D721Med (cell line): ENCODE results near the gene USP49.

ENCODE experiments used
- DNase-seq: peaks from one replicate; pipeline ENCODE4 v3.0.0; 2011; ENCODE audit warnings: low spot score; ENCODE audit not compliant: insufficient read length
- FAIRE-seq: peaks from 2 replicates; lab custom pipeline; 2011; peaks lifted over from hg19 to GRCh38; lab: Jason Lieb, UNC
- TF ChIP-seq, protein P1 (sequence below): IDR thresholded peaks from 2 replicates; pipeline ENCODE4 v1.5.1; 2012; ENCODE audit warnings: mild to moderate bottlenecking, control low read depth; ENCODE audit not compliant: insufficient read depth; ENCODE audit errors: missing control alignments

The USP49 gene

DNA sequence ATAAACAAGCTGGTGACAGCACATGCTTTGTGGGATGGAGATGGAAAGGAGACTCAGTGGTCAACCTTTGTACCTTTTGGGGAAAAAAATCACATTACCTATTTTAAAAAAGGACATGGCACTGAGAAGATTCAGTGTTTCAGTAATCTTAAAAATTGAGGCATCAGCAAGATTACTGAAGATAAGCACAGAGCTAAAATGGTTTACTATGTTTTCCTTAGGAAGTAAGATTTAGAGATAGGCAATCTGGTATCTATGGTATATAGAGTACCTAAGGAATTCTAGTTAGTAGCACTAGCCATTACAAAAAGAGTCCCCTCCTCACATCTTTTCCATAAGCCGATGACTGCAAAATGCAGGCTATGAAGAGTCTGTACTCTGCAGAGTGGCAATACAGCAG, 72.0 kb downstream of the USP49 start:
- TF ChIP-seq, protein P1, sequence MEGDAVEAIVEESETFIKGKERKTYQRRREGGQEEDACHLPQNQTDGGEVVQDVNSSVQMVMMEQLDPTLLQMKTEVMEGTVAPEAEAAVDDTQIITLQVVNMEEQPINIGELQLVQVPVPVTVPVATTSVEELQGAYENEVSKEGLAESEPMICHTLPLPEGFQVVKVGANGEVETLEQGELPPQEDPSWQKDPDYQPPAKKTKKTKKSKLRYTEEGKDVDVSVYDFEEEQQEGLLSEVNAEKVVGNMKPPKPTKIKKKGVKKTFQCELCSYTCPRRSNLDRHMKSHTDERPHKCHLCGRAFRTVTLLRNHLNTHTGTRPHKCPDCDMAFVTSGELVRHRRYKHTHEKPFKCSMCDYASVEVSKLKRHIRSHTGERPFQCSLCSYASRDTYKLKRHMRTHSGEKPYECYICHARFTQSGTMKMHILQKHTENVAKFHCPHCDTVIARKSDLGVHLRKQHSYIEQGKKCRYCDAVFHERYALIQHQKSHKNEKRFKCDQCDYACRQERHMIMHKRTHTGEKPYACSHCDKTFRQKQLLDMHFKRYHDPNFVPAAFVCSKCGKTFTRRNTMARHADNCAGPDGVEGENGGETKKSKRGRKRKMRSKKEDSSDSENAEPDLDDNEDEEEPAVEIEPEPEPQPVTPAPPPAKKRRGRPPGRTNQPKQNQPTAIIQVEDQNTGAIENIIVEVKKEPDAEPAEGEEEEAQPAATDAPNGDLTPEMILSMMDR = no peak
- no peak for DNase-seq
- FAIRE-seq = peak; percentile 70

DNA sequence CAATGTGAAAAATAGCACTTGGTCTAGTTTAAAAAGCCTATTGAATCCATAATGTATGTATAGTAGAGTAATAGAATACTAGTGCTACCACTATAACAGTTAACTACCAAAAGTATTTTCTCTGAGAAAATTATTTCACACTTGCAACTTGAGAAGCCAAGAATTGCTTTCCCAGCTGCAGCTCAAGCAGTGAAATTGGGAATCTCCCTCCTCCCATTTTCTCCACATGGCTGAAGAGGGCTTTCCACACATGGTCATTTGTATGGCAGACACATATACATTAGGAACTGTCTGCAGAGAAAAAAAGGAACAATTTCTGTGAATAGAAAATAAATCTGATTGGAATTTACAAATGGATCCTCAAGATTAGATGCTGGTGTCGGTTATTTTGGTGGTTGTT, 73.2 kb downstream of the USP49 start:
- no peak for DNase-seq
- FAIRE-seq = no peak
- TF ChIP-seq, protein P1 = no peak

DNA sequence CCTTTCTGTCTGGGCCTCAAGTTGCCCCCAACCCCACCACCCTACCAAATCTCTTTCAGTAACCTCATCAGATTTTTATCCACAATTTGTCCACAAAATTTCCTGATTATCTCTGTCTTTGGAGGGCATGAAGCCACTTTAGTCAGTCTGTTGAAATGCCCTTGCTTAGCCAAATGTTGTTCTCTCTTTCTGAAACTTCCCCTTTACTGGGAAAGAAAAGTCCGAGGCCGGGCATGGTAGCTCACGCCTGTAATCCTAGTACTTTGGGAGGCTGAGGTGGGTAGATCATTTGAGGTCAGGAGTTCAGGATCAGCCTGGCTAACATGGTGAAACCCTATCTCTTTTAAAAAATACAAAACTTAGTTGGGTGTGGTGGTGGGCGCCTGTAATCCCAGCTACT, 73.9 kb downstream of the USP49 start:
- no peak for DNase-seq
- TF ChIP-seq, protein P1 = no peak
- FAIRE-seq = peak; percentile 16

DNA sequence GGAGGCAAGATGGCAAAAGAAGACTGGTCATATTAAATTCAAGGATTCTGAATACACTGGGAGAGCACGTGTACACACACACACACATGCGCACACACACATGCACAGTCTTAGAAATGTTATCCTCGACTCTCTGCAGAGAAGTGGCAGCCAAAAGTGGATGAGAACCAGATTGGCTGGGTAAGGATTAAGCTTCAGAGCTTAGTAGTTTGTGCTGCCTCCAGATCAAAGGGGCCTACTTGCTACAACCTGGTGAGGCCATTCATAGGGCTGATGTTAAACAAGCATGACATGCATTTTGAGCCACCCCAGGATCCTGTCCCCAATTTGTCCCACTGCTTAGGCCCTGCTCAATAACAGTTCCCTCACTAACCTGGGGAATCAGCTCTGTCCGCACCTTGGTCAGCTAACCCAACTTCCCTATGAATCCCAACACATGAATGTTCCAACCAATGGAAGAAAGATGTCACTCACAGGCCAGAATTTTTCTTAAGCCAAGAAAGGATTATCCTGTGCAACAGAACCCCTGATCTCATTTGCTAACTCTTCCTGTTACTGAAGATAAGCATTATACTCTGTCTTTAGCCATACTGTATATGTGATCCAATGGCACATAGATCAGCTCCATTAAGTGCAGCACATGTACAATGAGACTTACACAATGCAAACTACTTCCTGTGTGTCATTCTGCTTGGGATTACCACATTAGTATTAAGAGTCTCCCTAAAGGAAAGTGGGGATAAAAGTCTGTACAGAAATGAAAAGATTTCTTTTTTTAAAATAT, 76.7 kb downstream of the USP49 start:
- TF ChIP-seq, protein P1 = no peak
- DNase-seq = no peak
- FAIRE-seq = peak; percentile 97

DNA sequence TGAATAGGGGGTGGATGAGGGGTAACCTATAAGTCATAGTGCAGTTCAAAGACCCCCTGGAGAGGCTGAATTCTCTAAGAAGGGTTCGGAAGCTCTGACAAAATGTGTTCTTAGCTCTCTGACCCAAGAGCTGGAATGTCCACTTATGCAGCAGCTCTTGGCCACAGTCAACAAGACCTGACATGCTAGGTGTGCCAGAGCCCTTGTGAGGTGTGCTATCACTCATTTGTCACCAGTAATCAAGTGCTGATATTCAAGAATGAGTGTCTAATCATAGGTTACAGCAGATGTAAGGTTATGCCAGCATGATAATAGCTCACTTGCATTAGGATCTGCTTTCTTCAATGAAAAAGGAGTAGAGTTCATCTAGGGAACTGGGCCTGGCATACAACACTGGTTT, 79.6 kb downstream of the USP49 start:
- TF ChIP-seq, protein P1 = no peak
- FAIRE-seq (no peak), DNase-seq (no peak)

DNA sequence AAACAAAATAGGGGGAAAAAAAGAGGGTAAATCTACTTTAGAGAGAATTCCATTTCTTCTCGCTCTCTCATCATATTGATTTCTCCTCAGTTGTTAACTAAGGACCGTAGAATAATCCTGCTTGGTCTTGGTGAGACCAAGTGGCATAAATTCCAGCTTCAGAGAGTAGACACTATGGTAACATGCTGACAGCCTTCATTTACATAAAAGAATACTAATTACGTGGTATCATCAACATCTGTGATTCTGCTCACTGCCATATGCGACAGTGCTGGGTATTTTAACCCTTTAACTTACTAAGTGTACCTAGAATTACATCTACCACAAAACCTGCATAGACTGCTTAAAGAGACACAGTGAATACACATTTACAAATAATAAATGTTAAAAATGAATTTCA, 80.5 kb downstream of the USP49 start:
- FAIRE-seq (peak; percentile 44), DNase-seq (no peak)
- TF ChIP-seq, protein P1 = no peak

DNA sequence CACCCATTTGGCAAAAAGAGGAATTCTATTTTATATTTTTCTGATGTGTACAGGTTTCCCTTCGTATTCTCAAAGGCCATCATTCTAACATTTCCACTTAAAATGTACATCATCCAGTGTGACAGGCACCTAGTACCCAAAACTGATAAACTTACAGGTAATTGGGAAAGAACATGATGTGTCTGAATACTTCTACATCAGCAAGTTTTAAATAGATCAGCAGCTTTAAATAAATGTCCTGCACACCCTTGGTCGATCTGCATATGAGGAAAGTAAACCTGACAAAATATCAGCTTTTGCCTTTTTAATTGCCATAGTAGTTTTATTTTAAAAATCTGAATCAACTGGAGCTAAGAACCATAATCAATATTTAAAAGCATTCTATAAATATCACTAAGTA, 81.2 kb downstream of the USP49 start:
- DNase-seq = no peak
- TF ChIP-seq, protein P1 = no peak
- FAIRE-seq = no peak
